Suprapubic skin (tissue), 4 donors: ENCODE data around the gene VASN. TPM values are rescaled to one million over a fixed set of nuclear protein-coding genes. Genes with fewer than 3 reads are reported as not detected.

Source experiments
- DNase-seq, 2 donors: peaks; one replicate each; pipeline ENCODE4 v3.0.0-alpha.2; 2019; ENCODE audit warnings: low spot score in 2 of 2
- H3K27ac ChIP-seq: fragments of 200-600 bp; sonication (generic); one replicate; pipeline ENCODE4 v1.5.1; 2019
- H3K27me3 ChIP-seq: fragments of 200-600 bp; sonication (generic); one replicate; pipeline ENCODE4 v1.5.1; 2019
- H3K36me3 ChIP-seq: fragments of 200-600 bp; sonication (generic); one replicate; pipeline ENCODE4 v1.5.1; 2019
- H3K4me1 ChIP-seq: fragments of 200-600 bp; sonication (generic); one replicate; pipeline ENCODE4 v1.5.1; 2019
- H3K4me3 ChIP-seq: fragments of 200-600 bp; sonication (generic); one replicate; pipeline ENCODE4 v1.5.1; 2019; ENCODE audit warnings: mild to moderate bottlenecking
- H3K9me3 ChIP-seq: fragments of 200-600 bp; sonication (generic); one replicate; pipeline ENCODE4 v1.5.1; 2019
- EP300 ChIP-seq: sonication (generic); formaldehyde crosslinking; IDR thresholded peaks from one replicate; pipeline ENCODE4 v1.6.1; 2017; ENCODE audit warnings: antibody characterized with exemption
- POLR2A ChIP-seq, 2 donors: fragments of 450-650 bp; IDR thresholded peaks; one replicate each; pipeline ENCODE4 v1.6.1; 2017; ENCODE audit warnings: antibody characterized with exemption in 2 of 2, mild to moderate bottlenecking in 2 of 2, moderate library complexity in 2 of 2
- POLR2AphosphoS5 ChIP-seq, 3 donors: sonication (generic); formaldehyde crosslinking; IDR thresholded peaks; one replicate each; pipeline ENCODE4 v1.6.1; 2017; ENCODE audit warnings: antibody characterized with exemption in 3 of 3
- WGBS: methylation state at CpG from one replicate; pipeline ENCODE4 v1.1.5; 2018; 5-methylcytosine and 5-hydroxymethylcytosine counted together
- total RNA-seq, 4 donors: library from RNA; depleted of rRNA; stranded (reverse); fragments of >200 nt; gene quantifications; one replicate each; pipeline ENCODE4 v1.1.0, GENCODE V29; 2016
- TF ChIP-seq, protein P1 (sequence below), 2 donors: fragments of 200-600 bp in 1 of 2; fragments of 450-650 bp in 1 of 2; sonication (generic) in 1 of 2; IDR thresholded peaks; one replicate each; pipeline ENCODE4 v1.5.1; 2016 to 2019; ENCODE audit warnings: antibody characterized with exemption in 2 of 2, mild to moderate bottlenecking in 1 of 2, moderate library complexity in 1 of 2

VASN gene
- total RNA-seq, 4 donors from 2014 or later = 10.8 to 23.3 (median 22.3) TPM

DNA sequence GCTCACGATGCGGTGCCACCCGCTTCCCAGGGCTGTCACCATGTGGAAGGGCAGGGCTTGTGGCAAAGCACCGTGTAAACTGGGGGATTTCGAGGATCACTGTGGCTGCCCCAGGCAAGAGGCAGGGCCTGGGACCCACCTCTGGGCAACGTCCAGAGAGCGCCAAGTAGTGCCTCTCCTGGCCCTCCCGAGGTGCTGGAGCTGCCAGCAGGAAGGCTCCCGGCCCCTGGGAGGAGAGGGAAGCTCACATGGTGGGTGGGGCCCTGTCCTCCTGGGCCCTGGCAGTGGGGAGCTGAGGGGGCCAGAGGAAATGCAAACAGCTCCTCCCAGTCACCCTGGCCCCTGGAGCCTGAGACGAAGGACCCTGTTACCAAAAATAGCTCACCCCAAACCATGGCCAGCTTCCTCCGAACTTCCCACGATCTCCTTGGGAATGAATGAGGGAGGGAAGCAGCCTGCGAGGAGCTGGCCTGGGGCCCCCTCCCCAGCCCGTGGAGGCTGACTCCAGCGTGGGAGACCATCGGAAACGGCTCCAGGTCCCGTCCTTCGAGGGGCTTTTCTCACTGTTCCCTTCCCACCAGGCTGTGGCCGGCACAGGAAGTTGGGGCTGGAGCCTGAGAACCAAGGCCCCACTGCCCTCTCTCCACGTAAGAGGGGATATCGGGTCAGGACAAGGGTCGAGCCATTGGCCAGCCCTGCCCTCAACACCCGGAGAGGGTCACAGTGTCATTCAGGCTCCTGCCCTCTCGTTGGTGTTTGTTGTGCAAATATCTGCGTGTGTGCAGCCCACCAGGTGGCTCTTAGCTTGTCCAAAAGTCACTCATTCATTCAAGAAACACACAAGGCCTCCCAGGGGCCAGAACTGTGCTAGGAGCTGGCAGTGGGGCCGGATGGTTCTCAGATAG is 17.7 kb downstream of the VASN start:
- Histone ChIP-seq H3K4me1 (peaks cover 63% of the 10 kb centered on the region), H3K9me3 (no peaks in the 10 kb centered on the region), H3K36me3 (peaks cover 28% of the 10 kb centered on the region), H3K27ac (peak overlapping the region; percentile 65), H3K4me3 (no peak overlapping the region), H3K27me3 (no peaks in the 10 kb centered on the region)
- peak in 1 of 2 donors; percentile 57 for DNase-seq
- WGBS = 70% methylated on average over 9 of the region's 27 CpGs
- TF ChIP-seq, protein P1, sequence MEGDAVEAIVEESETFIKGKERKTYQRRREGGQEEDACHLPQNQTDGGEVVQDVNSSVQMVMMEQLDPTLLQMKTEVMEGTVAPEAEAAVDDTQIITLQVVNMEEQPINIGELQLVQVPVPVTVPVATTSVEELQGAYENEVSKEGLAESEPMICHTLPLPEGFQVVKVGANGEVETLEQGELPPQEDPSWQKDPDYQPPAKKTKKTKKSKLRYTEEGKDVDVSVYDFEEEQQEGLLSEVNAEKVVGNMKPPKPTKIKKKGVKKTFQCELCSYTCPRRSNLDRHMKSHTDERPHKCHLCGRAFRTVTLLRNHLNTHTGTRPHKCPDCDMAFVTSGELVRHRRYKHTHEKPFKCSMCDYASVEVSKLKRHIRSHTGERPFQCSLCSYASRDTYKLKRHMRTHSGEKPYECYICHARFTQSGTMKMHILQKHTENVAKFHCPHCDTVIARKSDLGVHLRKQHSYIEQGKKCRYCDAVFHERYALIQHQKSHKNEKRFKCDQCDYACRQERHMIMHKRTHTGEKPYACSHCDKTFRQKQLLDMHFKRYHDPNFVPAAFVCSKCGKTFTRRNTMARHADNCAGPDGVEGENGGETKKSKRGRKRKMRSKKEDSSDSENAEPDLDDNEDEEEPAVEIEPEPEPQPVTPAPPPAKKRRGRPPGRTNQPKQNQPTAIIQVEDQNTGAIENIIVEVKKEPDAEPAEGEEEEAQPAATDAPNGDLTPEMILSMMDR (IDR thresholded peaks at IDR 0.05) = no peak
- TF ChIP-seq POLR2A (IDR thresholded peaks at IDR 0.05) (no peak), EP300 (no peak), POLR2AphosphoS5 (IDR thresholded peaks at IDR 0.05) (no peak)

DNA sequence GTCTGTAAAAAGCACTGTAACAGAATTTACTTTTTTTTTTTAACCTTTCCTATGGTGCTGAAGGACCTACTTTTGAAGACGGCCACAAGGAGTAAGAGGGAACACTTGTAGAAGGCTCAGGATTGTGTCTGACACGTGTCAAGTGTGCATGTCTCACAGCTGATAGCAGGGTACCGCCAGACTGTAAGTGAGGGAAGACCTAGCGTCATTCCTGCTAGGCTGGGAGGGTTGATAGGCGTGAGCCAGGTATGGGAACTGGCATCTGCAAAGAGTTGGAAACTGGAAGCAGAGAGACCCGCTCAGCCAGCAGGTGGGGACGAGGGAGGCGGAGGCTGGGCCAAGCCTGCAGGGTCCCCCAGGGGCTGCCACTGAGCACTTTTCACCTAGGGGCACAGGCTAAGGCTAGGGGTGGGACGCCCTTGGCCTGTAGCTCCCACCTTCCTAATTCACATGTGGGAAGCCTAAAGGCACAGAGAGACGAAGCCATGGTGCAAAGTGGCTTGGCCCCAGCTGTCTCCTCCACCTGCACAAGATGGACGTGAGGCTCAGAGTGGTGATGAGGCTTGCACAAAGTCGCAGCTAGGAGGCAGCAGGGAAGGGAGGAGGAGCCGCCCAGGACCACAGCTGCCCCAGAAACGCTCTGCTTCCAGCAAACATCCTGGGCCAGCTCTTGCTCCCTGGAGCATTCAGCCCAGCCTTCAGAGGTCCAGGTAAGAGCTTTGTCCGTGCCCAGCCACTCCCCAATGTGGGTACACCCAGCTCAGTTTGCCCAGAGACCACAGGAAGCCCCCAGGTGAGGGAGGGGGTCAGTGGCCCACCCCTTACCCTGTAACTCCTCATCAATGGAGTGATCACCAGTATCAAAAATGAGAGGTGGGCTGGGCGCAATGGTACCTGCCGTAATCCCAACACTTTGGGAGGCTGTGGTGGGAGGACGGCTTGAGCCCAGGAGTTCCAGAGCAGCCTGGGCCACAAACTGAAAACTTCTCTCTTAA is 18.9 kb downstream of the VASN start:
- no peak overlapping the region for H3K27ac ChIP-seq
- WGBS = 90% methylated on average over 12 of the region's 18 CpGs
- no peak overlapping the region for H3K4me3 ChIP-seq
- TF ChIP-seq, protein P1 (IDR thresholded peaks at IDR 0.05) = no peak
- TF ChIP-seq EP300 (no peak), POLR2A (IDR thresholded peaks at IDR 0.05) (no peak), POLR2AphosphoS5 (IDR thresholded peaks at IDR 0.05) (no peak)
- no peaks in the 10 kb centered on the region for H3K27me3 ChIP-seq
- peaks cover 36% of the 10 kb centered on the region for H3K36me3 ChIP-seq
- DNase-seq = no peak
- no peaks in the 10 kb centered on the region for H3K9me3 ChIP-seq
- H3K4me1 ChIP-seq = peaks cover 52% of the 10 kb centered on the region

DNA sequence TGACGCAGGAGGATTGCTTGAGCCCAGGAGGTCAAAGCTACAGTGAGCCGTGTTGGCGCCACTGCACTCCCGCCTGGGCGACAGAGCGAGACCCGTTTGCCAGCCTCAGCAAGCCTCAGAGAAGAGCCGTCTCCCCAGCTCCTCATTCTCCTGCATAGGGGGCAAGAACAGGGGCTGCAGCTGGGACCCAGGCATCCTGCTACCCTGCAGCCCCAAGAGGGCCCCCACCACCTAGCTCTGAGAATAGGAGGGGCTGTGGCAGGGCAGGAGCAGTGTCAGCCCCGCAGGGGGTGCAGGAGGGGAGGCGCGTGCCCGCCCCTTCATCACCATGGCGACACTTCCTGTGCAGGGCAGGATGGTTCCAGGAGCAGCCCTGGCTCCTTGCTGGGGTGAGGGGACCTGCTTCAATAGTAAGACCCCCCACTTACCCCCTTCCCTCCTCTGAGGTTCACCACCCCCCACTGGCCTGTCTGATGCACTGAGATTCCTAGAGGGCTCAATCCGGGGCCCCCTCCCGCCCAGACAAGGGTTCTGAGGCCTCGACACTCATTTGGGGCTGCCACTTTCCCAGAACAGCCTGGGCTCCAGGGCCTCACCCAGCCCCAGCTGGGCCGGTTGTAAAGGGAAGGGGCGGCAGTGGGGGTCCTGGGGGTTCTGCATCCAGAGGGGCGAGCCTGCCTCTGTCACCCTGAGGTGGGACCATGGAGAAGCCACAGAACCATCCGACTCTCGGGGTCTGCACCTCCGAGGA is 20.2 kb downstream of the VASN start:
- H3K27ac ChIP-seq = peak overlapping the region; percentile 75
- TF ChIP-seq, protein P1 (IDR thresholded peaks at IDR 0.05) = no peak
- no peak for TF ChIP-seq POLR2AphosphoS5 (IDR thresholded peaks at IDR 0.05)
- no peak for TF ChIP-seq POLR2A (IDR thresholded peaks at IDR 0.05)
- TF ChIP-seq EP300 = no peak
- H3K4me1 ChIP-seq = peaks cover 39% of the 10 kb centered on the region
- no peaks in the 10 kb centered on the region for H3K9me3 ChIP-seq
- H3K27me3 ChIP-seq = no peaks in the 10 kb centered on the region
- peak in 1 of 2 donors; percentile 65 for DNase-seq
- no peak overlapping the region for H3K4me3 ChIP-seq
- H3K36me3 ChIP-seq = peaks cover 32% of the 10 kb centered on the region
- WGBS = 84% methylated on average over 13 of the region's 22 CpGs

DNA sequence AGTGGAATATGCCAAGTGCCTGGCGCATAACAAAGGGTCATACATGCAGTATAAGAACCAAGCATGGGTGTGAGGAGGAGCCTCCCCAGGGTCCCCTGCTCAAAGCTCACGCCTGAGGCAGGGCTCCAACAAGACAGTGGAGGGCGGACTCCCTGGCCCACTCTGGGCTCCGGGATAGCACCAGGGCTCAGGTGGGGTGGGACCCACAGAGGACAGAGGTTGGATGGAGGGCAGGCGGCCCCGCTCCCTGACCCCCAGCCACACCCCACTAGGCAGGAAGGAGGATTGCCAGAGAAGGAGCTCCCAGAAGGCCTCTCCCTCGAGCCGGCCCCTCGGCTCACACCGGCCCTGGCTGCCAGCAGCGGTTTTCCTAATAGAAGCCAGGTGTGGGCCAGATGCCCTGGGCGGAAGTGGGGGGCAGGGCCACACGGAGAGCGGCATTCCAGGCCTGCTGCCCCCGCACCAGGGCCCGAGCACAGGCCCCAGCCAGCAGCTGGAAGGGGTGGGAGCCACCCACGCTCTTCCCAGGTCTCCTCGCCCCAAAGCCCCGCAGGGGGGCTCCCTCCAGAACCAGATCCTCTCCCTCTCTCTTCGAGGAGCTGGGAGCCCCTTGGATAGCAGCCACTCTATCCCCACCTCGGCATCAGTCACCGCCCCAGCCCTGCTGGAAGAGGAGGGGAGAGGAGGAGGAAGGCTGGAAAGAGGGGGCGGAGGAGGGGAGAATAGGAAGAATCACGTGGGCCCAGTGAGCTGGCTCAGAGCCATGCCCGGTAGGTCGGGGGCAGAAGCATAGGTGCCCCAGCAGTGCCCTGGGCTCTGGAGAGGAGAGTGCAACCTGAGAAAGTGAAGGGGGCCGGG is 21.0 kb downstream of the VASN start:
- H3K36me3 ChIP-seq = peaks cover 26% of the 10 kb centered on the region

More for the DNA sequence above, 21.0 kb downstream of the VASN start:
- peaks cover 33% of the 10 kb centered on the region for H3K4me1 ChIP-seq
- H3K27ac ChIP-seq = peak overlapping the region; percentile 75
- H3K27me3 ChIP-seq = no peaks in the 10 kb centered on the region
- 39% methylated on average over 11 of the region's 27 CpGs for WGBS
- peak in 1 of 2 donors; percentile 68 for DNase-seq
- H3K9me3 ChIP-seq = no peaks in the 10 kb centered on the region
- H3K4me3 ChIP-seq = no peak overlapping the region
- no peak for TF ChIP-seq EP300
- TF ChIP-seq, protein P1 (IDR thresholded peaks at IDR 0.05) = no peak
- TF ChIP-seq POLR2A (IDR thresholded peaks at IDR 0.05) = no peak
- TF ChIP-seq POLR2AphosphoS5 (IDR thresholded peaks at IDR 0.05) = no peak
